Stimulated activated CD8-positive, alpha-beta memory T cell treated with anti-CD3 and anti-CD28 coated beads, Interleukin-4, amount 100 ng/mL, for 48 hours (primary cell): ENCODE data around the gene C11orf58.

Source experiments
- DNase-seq: peaks from one replicate; pipeline ENCODE4 v3.0.0-alpha.2; 2020

Gene C11orf58

DNA sequence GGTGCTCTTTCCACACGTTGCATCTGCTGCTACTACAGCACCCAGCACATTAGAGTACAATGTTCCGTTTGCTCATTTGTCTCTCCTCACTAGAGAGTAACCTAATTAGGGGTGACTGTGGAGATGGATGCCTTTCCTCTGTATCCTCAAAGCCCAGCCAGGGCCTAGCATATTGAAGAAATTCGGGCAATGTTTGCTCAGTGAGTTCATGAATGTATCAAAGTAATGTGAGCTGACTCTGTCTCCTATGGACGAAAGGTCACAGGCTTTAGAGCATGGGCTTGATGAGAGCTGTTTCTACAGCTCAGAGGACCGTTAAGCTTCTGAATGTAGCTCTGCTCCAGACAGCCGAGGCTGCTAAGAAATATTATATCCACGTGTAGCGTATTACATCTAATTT is 67.5 kb downstream of the C11orf58 start:
- DNase-seq = no peak

DNA sequence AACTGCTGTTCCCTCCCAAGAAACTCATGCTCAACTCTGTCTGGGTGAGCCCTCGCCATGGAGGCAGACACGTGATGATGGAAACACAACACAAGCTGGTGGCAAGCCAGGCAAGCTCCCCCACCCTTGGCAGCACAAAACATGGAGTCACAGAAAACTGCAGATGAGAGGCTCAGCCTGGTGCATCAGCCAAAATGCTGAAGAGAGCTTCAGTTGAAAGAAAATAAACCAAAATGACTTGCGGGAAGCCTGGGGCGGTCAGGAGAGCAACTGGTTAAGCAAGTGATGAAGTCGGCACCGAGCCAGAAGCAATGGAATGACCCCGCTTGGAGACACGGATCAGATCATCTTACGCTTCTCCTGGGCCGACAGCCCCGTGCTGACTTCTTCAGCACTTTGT is 68.3 kb downstream of the C11orf58 start:
- no peak for DNase-seq

DNA sequence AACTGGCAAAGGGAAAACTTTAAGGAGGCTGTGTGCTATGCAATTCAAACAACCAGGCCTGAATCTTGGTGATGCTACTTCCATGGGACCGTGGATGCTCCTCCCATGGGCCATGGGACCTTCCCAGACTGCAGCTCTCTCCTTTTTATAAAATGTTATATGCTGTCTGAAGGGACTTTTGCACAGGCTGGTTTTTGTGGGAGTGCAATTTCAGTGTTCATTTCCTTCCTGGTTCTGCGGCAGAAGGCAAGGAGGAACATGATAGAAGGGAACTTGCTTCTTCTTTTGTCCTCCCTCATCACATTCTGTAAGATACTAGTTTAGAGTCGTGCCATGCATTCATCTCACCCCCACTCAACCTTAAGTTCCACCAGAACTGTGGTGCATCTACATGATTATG is 68.9 kb downstream of the C11orf58 start:
- DNase-seq = no peak
